A549 treated with GW870086 at 1 μM for 4 hours (cell line): ENCODE data around the gene GJB6. TPM values are rescaled to one million over a fixed set of nuclear protein-coding genes. Genes with fewer than 3 reads are reported as not detected.

ENCODE experiments used
- total RNA-seq: library from RNA; stranded (reverse); fragments of 200-300 nt; extraction: Qiagen RNA extraction; gene quantifications from 5 replicates; pipeline ENCODE4 v1.2.3, GENCODE V29; 2022; ENCODE audit warnings: low read depth

Gene GJB6
- not detected in 5 replicates for total RNA-seq

DNA sequence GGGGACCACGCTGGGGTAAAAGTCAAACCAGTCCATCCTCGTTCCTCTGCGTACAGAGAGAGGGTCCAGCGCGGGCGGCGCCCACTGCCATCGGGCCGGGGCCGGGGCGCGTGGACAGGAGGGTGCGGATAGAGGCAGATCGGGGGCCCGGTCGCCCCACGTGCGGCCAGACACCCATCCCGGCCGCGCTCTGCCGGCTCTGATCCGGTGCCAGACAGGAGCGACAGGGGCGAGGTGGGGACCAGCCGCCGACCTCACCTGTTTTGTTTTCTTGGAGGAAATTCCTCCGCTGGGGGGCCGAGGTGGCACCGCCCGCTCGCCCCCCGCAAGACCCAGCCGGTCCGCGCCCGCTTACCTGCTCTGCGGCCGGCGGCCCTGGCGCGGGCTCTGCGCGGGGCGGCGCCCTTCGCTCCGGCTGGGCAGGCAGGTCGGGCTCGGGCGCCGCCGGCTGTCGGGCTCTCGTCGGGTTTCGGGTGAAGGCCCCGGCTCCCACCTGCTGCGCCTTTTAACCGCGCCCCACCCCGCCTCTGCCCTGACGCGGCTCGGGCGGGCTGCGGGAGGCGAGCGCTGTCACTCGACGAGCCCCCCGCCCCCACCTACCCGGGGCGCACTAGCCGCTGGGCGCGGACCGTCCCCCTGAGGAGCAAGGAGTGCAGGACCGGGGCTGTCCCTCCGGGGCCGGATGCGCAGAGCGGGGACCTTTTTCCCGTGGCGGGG, at the start of gene GJB6:
Gene GJB6, minus strand, starts transcription at position 481 of the 717 bp plus-strand sequence. CDS start 8,839 bp downstream, outside the sequence.

DNA sequence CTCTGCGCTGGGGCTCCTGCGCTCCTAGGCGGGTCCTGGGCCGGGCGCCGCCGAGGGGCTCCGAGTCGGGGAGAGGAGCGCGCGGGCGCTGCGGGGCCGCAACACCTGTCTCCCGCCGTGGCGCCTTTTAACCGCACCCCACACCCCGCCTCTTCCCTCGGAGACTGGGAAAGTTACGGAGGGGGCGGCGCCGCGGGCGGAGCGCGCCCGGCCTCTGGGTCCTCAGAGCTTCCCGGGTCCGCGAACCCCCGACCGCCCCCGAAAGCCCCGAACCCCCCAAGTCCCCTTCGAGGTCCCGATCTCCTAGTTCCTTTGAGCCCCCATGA, 39.3 kb downstream of the GJB6 start, which contains the start of gene GJB2:
Gene GJB2, minus strand, starts transcription at position 103 of the 326 bp plus-strand sequence. CDS start 3,357 bp downstream, outside the sequence.

Other genes starting within 250 kb of the GJB6 start
- 0.75 to 1.2 TPM (median 1.1 TPM) in 5 replicates for gene GJA3, start 71.3 kb downstream of the GJB6 start, total RNA-seq
- gene GJB2, start 39.4 kb downstream of the GJB6 start, total RNA-seq, result 0.62 to 1.00 TPM (median 0.86 TPM) in 5 replicates